ENCODE measurements around the gene VSIG10L2.
"Not testable (repeated sequence)": the region's sequence is repeated elsewhere in the genome, so short reads cannot be mapped to it uniquely, and the experiment has no call there.

GRCh38 chr11:125914601-125915000 is 31.2 kb upstream of the VSIG10L2 start:
- TF ChIP-seq, protein P1, sequence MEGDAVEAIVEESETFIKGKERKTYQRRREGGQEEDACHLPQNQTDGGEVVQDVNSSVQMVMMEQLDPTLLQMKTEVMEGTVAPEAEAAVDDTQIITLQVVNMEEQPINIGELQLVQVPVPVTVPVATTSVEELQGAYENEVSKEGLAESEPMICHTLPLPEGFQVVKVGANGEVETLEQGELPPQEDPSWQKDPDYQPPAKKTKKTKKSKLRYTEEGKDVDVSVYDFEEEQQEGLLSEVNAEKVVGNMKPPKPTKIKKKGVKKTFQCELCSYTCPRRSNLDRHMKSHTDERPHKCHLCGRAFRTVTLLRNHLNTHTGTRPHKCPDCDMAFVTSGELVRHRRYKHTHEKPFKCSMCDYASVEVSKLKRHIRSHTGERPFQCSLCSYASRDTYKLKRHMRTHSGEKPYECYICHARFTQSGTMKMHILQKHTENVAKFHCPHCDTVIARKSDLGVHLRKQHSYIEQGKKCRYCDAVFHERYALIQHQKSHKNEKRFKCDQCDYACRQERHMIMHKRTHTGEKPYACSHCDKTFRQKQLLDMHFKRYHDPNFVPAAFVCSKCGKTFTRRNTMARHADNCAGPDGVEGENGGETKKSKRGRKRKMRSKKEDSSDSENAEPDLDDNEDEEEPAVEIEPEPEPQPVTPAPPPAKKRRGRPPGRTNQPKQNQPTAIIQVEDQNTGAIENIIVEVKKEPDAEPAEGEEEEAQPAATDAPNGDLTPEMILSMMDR (conservative IDR thresholded peaks at IDR 0.05) = not testable (repeated sequence)
- not testable (repeated sequence) for TF ChIP-seq EZH2 (IDR thresholded peaks at IDR 0.05; ENCODE audit: low read depth)
